HG03066 (cell line): ENCODE data around the gene PDIK1L.

Experiments
- ATAC-seq: cut with Tn5 transposase; IDR thresholded peaks from one replicate; pipeline ENCODE4 v1.9.1; 2021; ENCODE audit warnings: low read depth; ENCODE audit not compliant: unreplicated experiment

Gene PDIK1L

GRCh38 chr1:26153966-26154532, 42.4 kb downstream of the PDIK1L start:
- ATAC-seq, result no peak

- ATAC-seq, result no peak
Measured at GRCh38 chr1:26154750-26155149, 43.1 kb downstream of the PDIK1L start.

GRCh38 chr1:26155370-26156284, 44.0 kb downstream of the PDIK1L start:
- ATAC-seq, result no peak

GRCh38 chr1:26156285-26157038, 44.8 kb downstream of the PDIK1L start:
- ATAC-seq, result no peak

- no peak for ATAC-seq
Measured at GRCh38 chr1:26158271-26158907, 46.8 kb downstream of the PDIK1L start.

GRCh38 chr1:26158908-26159742, 47.5 kb downstream of the PDIK1L start, which contains the start of gene FAM110D:
Gene FAM110D, plus strand, starts transcription at chr1:26159079. Its CDS starts 2,213 bp downstream, at chr1:26161292.
- ATAC-seq, result no peak

GRCh38 chr1:26159743-26160039, 48.1 kb downstream of the PDIK1L start:
- ATAC-seq, result no peak

GRCh38 chr1:26160527-26161414, 49.1 kb downstream of the PDIK1L start:
- ATAC-seq, result no peak

- ATAC-seq, result no peak
Measured at GRCh38 chr1:26161415-26162219, 50.0 kb downstream of the PDIK1L start.

- no peak for ATAC-seq
Measured at GRCh38 chr1:26162220-26162709, 50.6 kb downstream of the PDIK1L start.

- no peak for ATAC-seq
Measured at GRCh38 chr1:26163684-26164035, 52.0 kb downstream of the PDIK1L start.

- ATAC-seq, result no peak
Measured at GRCh38 chr1:26164036-26164860, 52.6 kb downstream of the PDIK1L start.

- no peak for ATAC-seq
Measured at GRCh38 chr1:26164861-26165842, 53.5 kb downstream of the PDIK1L start.

- no peak for ATAC-seq
Measured at GRCh38 chr1:26166719-26167281, 55.2 kb downstream of the PDIK1L start.

GRCh38 chr1:26168410-26169197, 57.0 kb downstream of the PDIK1L start, which contains the start of gene C1orf232:
Gene C1orf232, minus strand, starts transcription at chr1:26168963. Its CDS starts 464 bp downstream, at chr1:26168499.
- ATAC-seq, result no peak
